K562 (cell line): Measurements from ENCODE around the gene TRABD2B. TPM values are rescaled to one million over a fixed set of nuclear protein-coding genes. Genes with fewer than 3 reads are reported as not detected.

Experiments
- ATAC-seq: fragments of 200-7000 bp; cut with Tn5 transposase; 3 replicates; pipeline ENCODE4 v1.9.1; 2020; ENCODE audit warnings: moderate library complexity
- BruUV-seq: library from RNA; stranded (reverse); fragments of 400-500 nt; replicated peaks from 2 replicates; lab custom pipeline; 2021; lab: Mats Ljungman, UMichigan
- CTCF ChIA-PET: fragments of 300-600 bp; formaldehyde crosslinking; extraction: SDS; loops from one replicate; lab custom pipeline; 2021; ENCODE audit warnings: low intra/inter-chr PET ratio; lab: Yijun Ruan, JAX
- POLR2A ChIA-PET: fragments of 300-600, 350-650 bp; sonication (Branson Sonifier 250); formaldehyde crosslinking; extraction: SDS; loops from one replicate; lab custom pipeline; 2021; ENCODE audit warnings: antibody characterized with exemption, inconsistent platforms; lab: Yijun Ruan, JAX
- DNase-seq, 4 experiments: peaks; one replicate each; pipeline versions ENCODE4 v3.0.0 to v3.0.0-alpha.2; 2011 to 2018; ENCODE audit warnings: low spot score in 3 of 4, mixed read lengths in 3 of 4; ENCODE audit errors: extremely low read depth in 1 of 4
- FAIRE-seq: peaks from 2 replicates; lab custom pipeline; 2011; peaks lifted over from hg19 to GRCh38; lab: Jason Lieb, UNC
- H2AFZ ChIP-seq: 2 replicates; pipeline ENCODE4 v1.6.0; 2011; ENCODE audit warnings: low read depth, low read length, control low read depth, inconsistent platforms
- H3K27ac ChIP-seq: fragments of 200-600 bp; 3 replicates; pipeline ENCODE4 v1.8.0; 2011; ENCODE audit warnings: low read depth, mild to moderate bottlenecking, control low read depth, inconsistent platforms, low read length, moderate library complexity, mixed read lengths; ENCODE audit errors: extremely low read depth
- H3K27me3 ChIP-seq, 2 experiments: fragments of 300-600 bp in 1 of 2; 2 replicates in 1 of 2; 3 replicates in 1 of 2; pipeline versions ENCODE4 v1.6.0 to v1.8.0; 2011; ENCODE audit warnings: inconsistent platforms in 2 of 2, low read length in 2 of 2, mild to moderate bottlenecking in 1 of 2, mixed read lengths in 1 of 2, moderate library complexity in 1 of 2; ENCODE audit not compliant: control insufficient read depth in 2 of 2, insufficient read depth in 2 of 2
- H3K36me3 ChIP-seq: fragments of 300-600 bp; 3 replicates; pipeline ENCODE4 v1.8.0; 2011; ENCODE audit warnings: mild to moderate bottlenecking, low read length, inconsistent platforms; ENCODE audit not compliant: control insufficient read depth, insufficient read depth
- H3K4me1 ChIP-seq, 2 experiments: fragments of 200-600 bp in 1 of 2; replicated peaks in 1 of 2; 2 replicates in 1 of 2; 3 replicates in 1 of 2; pipeline versions ENCODE4 v1.5.1 to v1.8.0; 2011; ENCODE audit warnings: inconsistent platforms in 2 of 2, low read length in 2 of 2, mild to moderate bottlenecking in 1 of 2, mixed read lengths in 1 of 2, moderate library complexity in 1 of 2; ENCODE audit not compliant: control insufficient read depth in 2 of 2, insufficient read depth in 2 of 2
- H3K4me2 ChIP-seq: 2 replicates; pipeline ENCODE4 v1.6.1; 2011; ENCODE audit warnings: low read length, control low read depth, inconsistent platforms, mixed read lengths; ENCODE audit not compliant: insufficient read depth
- H3K4me3 ChIP-seq: fragments of 200-600 bp; sonication (generic), shearing (Covaris generic); 2 replicates; pipeline ENCODE4 v1.5.1; 2016; ENCODE audit warnings: control low read depth, inconsistent platforms
- H3K79me2 ChIP-seq: fragments of 200-600 bp; 3 replicates; pipeline ENCODE4 v1.8.0; 2011; ENCODE audit warnings: low read length, inconsistent platforms; ENCODE audit not compliant: control insufficient read depth, insufficient read depth
- H3K9ac ChIP-seq, 2 experiments: 2 replicates each; pipeline versions ENCODE4 v1.6.0 to v1.6.1; 2011; ENCODE audit warnings: low read depth in 2 of 2, low read length in 2 of 2, control low read depth in 1 of 2, inconsistent platforms in 1 of 2, mild to moderate bottlenecking in 1 of 2, mixed read lengths in 1 of 2; ENCODE audit not compliant: insufficient read depth in 1 of 2
- H3K9me1 ChIP-seq: one replicate; pipeline ENCODE4 v1.6.0; 2011; ENCODE audit warnings: inconsistent platforms, mild to moderate bottlenecking, low read length, moderate library complexity; ENCODE audit not compliant: control insufficient read depth, insufficient read depth
- H3K9me3 ChIP-seq: replicated peaks from 2 replicates; pipeline ENCODE4 v1.5.1; 2011; ENCODE audit warnings: low read depth, low read length, inconsistent platforms; ENCODE audit not compliant: control insufficient read depth, insufficient read depth
- H4K20me1 ChIP-seq: replicated peaks from 2 replicates; pipeline ENCODE4 v1.6.1; 2011; ENCODE audit warnings: low read length, inconsistent platforms, mixed read lengths; ENCODE audit not compliant: control insufficient read depth, insufficient read depth
- CBX8 ChIP-seq: fragments of 200-600 bp; sonication (generic); IDR thresholded peaks from 2 replicates; pipeline ENCODE4 v1.6.1; 2012; ENCODE audit warnings: borderline replicate concordance, mixed run types, low read depth, mild to moderate bottlenecking, moderate library complexity, mixed read lengths, low read length, control low read depth, inconsistent platforms; ENCODE audit not compliant: poor library complexity, severe bottlenecking; ENCODE audit errors: extremely low read depth
- ETV1 ChIP-seq: fragments of 450-650 bp; conservative IDR thresholded peaks from 2 replicates; pipeline ENCODE4 v1.6.1; 2016; ENCODE audit warnings: missing genetic modification characterization, control low read depth, low read depth, missing compliant biosample characterization
- ETV6 ChIP-seq, 3 experiments: fragments of 150-350 bp in 1 of 3; sonication (generic) in 1 of 3; formaldehyde crosslinking in 1 of 3; IDR thresholded peaks; 2 replicates each; pipeline versions ENCODE4 v1.6.1 to v1.8.0; 2014 to 2022; ENCODE audit warnings: borderline replicate concordance in 2 of 3, low read depth in 2 of 3, antibody characterized with exemption in 1 of 3, low read length in 1 of 3, mild to moderate bottlenecking in 1 of 3, missing genetic modification reagents in 1 of 3
- NFYB ChIP-seq: IDR thresholded peaks from 2 replicates; pipeline ENCODE4 v1.6.1; 2011; ENCODE audit warnings: mild to moderate bottlenecking, moderate library complexity; ENCODE audit not compliant: insufficient read length; ENCODE audit errors: extremely low read depth
- NUFIP1 ChIP-seq: fragments of 450-650 bp; IDR thresholded peaks from 2 replicates; pipeline ENCODE4 v1.6.1; 2018; ENCODE audit not compliant: partially characterized antibody
- PYGO2 ChIP-seq: fragments of 450-650 bp; IDR thresholded peaks from 2 replicates; pipeline ENCODE4 v1.6.1; 2016; ENCODE audit warnings: mild to moderate bottlenecking, missing genetic modification characterization, moderate library complexity, missing compliant biosample characterization
- SNIP1 ChIP-seq: fragments of 450-650 bp; IDR thresholded peaks from 2 replicates; pipeline ENCODE4 v1.7.1; 2017; ENCODE audit warnings: low read depth, mild to moderate bottlenecking
- SRSF7 ChIP-seq: fragments of 200-400 bp; formaldehyde crosslinking; optimal IDR thresholded peaks from 2 replicates; pipeline ENCODE3; 2017; ENCODE audit warnings: mild to moderate bottlenecking, low read depth, low read length
- ZEB2 ChIP-seq: fragments of 450-650 bp; IDR thresholded peaks from 2 replicates; pipeline ENCODE4 v1.6.1; 2016
- ZNF3 ChIP-seq: fragments of 250-450 bp; sonication (Bioruptor Pico); IDR thresholded peaks from 2 replicates; pipeline ENCODE4 v1.5.0; 2021; ENCODE audit warnings: mild to moderate bottlenecking, moderate library complexity
- WGBS: fragments of 100-300 bp; shearing (Covaris generic); methylation state at CpG from one replicate; pipeline ENCODE4 v1.1.6; 2016; ENCODE audit warnings: low coverage, mixed read lengths; ENCODE audit not compliant: insufficient coverage; ENCODE audit errors: missing lambda C conversion rate; 5-methylcytosine and 5-hydroxymethylcytosine counted together
- in situ Hi-C: fragments of 300-500 bp; cut with MboI; formaldehyde crosslinking; loops from 4 replicates; pipeline ENCODE4 v1.15.0; 2018; ENCODE audit warnings: inconsistent platforms, mixed read lengths
- intact Hi-C: fragments of 100-400 bp; cut with micrococcal nuclease; formaldehyde crosslinking; loops from 2 replicates; pipeline ENCODE4 v1.14.2; 2022
- polyA plus RNA-seq, 8 experiments: library from polyadenylated mRNA; depleted of rRNA in 4 of 8; stranded (reverse) in 5 of 8; unstranded in 3 of 8; fragments of >200 nt; fragmentation: Nextera tagmentation in 2 of 8; fragmentation: Illumina TruSeq in 1 of 8; extraction: Ambion mirVana in 2 of 8; extraction: Trizol in 1 of 8; gene quantifications; 2 replicates each; pipeline versions ENCODE4 v1.2.1 to v1.2.3, GENCODE V29; 2011 to 2014; ENCODE audit warnings: inconsistent platforms in 1 of 8, missing spikeins in 1 of 8
- total RNA-seq, 7 experiments: library from RNA; depleted of rRNA in 6 of 7; stranded (reverse); fragments of >200 nt in 6 of 7; fragmentation: Illumina TruSeq in 2 of 7; extraction: Trizol in 2 of 7; gene quantifications; 2 replicates each; pipeline versions ENCODE4 v1.2.1 to v1.2.3, GENCODE V29; 2011 to 2021; ENCODE audit warnings: low replicate concordance in 1 of 7
- TF ChIP-seq, protein P1 (sequence below): sonication (generic); formaldehyde crosslinking; IDR thresholded peaks from 2 replicates; pipeline ENCODE4 v1.8.0; 2022; ENCODE audit warnings: mild to moderate bottlenecking, missing genetic modification reagents
- TF ChIP-seq, protein P2 (sequence below): sonication (generic); formaldehyde crosslinking; IDR thresholded peaks from 2 replicates; pipeline ENCODE4 v1.9.0; 2022; ENCODE audit warnings: mild to moderate bottlenecking, missing genetic modification reagents
- TF ChIP-seq, protein P3 (sequence below): fragments of 250-450 bp; sonication (Bioruptor Pico); IDR thresholded peaks from 2 replicates; pipeline ENCODE4 v1.8.0; 2021; ENCODE audit warnings: moderate library complexity, mild to moderate bottlenecking, inconsistent platforms
- TF ChIP-seq, protein P4 (sequence below): conservative IDR thresholded peaks from 2 replicates; pipeline ENCODE4 v1.6.1; 2011; ENCODE audit warnings: low read depth, mild to moderate bottlenecking, low read length; ENCODE audit not compliant: control insufficient read depth

The TRABD2B gene
- total and polyA plus RNA-seq, 9 of the 15 experiments (the other 6 are each of a cell fraction or from before 2014, with no cell fraction given) = not detected

DNA sequence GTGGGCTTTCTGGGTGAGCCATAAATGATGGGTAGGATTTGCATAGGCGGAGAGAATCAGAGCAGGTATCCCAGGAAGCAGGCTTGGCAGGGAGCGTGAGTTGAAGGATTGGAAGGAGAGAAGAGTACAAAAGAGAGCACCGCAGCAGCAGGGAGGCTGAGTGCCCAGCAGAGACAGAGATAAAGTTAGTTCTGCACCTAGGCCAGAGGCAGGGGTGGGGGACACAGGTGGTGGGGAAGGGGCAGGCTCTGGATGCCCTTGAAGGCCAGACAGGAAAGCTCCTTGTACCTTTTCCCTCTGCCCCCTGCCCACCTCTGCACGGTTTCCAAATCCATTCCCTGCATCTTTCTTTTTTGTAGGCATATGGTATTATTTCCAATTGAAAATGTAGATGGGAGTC, 33.0 kb upstream of the TRABD2B start:
- Histone ChIP-seq H3K4me3 (no peak overlapping the region), H3K9me1 (no peaks in the 10 kb centered on the region), H2AFZ (no peak overlapping the region), H3K4me2 (no peak overlapping the region), H3K4me1 (no peaks in the 10 kb centered on the region; a peak in 1 of 5 replicates), H3K79me2 (no peaks in the 10 kb centered on the region), H3K9me3 (no peaks in the 10 kb centered on the region), H3K9ac (no peak overlapping the region), H3K27ac (no peak overlapping the region)
- no peak for ATAC-seq
- in situ Hi-C loops = no loop called here
- intact Hi-C loops = no loop called here
- no TSS peak for BruUV-seq
- POLR2A ChIA-PET = interaction anchor here (0.7 kb wide), 1 partner anchor 11 kb away, joined by 3 read pairs; no protein-coding TSS in a partner anchor
- 1% methylated on average over 4 of the region's 4 CpGs for WGBS
- TF ChIP-seq, protein P1, sequence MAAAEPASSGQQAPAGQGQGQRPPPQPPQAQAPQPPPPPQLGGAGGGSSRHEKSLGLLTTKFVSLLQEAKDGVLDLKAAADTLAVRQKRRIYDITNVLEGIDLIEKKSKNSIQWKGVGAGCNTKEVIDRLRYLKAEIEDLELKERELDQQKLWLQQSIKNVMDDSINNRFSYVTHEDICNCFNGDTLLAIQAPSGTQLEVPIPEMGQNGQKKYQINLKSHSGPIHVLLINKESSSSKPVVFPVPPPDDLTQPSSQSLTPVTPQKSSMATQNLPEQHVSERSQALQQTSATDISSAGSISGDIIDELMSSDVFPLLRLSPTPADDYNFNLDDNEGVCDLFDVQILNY (CRISPR knock-in tag) = no peak
- TF ChIP-seq, protein P2, sequence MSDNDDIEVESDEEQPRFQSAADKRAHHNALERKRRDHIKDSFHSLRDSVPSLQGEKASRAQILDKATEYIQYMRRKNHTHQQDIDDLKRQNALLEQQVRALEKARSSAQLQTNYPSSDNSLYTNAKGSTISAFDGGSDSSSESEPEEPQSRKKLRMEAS (CRISPR knock-in tag) = no peak
- no peak for TF ChIP-seq NUFIP1
- TF ChIP-seq, protein P3, sequence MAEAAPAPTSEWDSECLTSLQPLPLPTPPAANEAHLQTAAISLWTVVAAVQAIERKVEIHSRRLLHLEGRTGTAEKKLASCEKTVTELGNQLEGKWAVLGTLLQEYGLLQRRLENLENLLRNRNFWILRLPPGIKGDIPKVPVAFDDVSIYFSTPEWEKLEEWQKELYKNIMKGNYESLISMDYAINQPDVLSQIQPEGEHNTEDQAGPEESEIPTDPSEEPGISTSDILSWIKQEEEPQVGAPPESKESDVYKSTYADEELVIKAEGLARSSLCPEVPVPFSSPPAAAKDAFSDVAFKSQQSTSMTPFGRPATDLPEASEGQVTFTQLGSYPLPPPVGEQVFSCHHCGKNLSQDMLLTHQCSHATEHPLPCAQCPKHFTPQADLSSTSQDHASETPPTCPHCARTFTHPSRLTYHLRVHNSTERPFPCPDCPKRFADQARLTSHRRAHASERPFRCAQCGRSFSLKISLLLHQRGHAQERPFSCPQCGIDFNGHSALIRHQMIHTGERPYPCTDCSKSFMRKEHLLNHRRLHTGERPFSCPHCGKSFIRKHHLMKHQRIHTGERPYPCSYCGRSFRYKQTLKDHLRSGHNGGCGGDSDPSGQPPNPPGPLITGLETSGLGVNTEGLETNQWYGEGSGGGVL (CRISPR knock-in tag) = no peak
- TF ChIP-seq ETV1 (tag) = no peak
- TF ChIP-seq ETV6 (IDR thresholded peaks at IDR 0.05; ENCODE audit: borderline replicate concordance in 1 of 2, low read depth in 2 of 2, low read length in 1 of 2) = no peak
- TF ChIP-seq ETV6 (CRISPR knock-in tag; IDR thresholded peaks at IDR 0.05; ENCODE audit: borderline replicate concordance) = no peak
- no peak for TF ChIP-seq ZNF3 (CRISPR knock-in tag)
- TF ChIP-seq PYGO2 (tag) = no peak
- TF ChIP-seq SNIP1 = no peak
- TF ChIP-seq CBX8 = no peak
- TF ChIP-seq, protein P4, sequence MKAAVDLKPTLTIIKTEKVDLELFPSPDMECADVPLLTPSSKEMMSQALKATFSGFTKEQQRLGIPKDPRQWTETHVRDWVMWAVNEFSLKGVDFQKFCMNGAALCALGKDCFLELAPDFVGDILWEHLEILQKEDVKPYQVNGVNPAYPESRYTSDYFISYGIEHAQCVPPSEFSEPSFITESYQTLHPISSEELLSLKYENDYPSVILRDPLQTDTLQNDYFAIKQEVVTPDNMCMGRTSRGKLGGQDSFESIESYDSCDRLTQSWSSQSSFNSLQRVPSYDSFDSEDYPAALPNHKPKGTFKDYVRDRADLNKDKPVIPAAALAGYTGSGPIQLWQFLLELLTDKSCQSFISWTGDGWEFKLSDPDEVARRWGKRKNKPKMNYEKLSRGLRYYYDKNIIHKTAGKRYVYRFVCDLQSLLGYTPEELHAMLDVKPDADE = no peak
- no peak for TF ChIP-seq SRSF7
- TF ChIP-seq ZEB2 = no peak
- TF ChIP-seq NFYB = no peak
- TF ChIP-seq, all 486 proteins: peak for 0
- H3K27me3 ChIP-seq = peaks cover 0 to 4% of the 10 kb centered on the region in 2 experiments; a peak in 1 of 5 replicates
- DNase-seq (no peak), FAIRE-seq (no peak)
- no peaks in the 10 kb centered on the region for H3K36me3 ChIP-seq
- H4K20me1 ChIP-seq = no peaks in the 10 kb centered on the region
- CTCF ChIA-PET = no interaction called here
